Stimulated activated CD8-positive, alpha-beta memory T cell treated with anti-CD3 and anti-CD28 coated beads, Interleukin-12 subunit alpha, Interleukin-12 subunit beta, amount 100 ng/mL, for 1 hour (primary cell): Measurements from ENCODE around the gene NHLRC4.

Experiments
- DNase-seq: peaks from one replicate; pipeline ENCODE4 v3.0.0-alpha.2; 2020; ENCODE audit warnings: low read depth

The NHLRC4 gene

DNA sequence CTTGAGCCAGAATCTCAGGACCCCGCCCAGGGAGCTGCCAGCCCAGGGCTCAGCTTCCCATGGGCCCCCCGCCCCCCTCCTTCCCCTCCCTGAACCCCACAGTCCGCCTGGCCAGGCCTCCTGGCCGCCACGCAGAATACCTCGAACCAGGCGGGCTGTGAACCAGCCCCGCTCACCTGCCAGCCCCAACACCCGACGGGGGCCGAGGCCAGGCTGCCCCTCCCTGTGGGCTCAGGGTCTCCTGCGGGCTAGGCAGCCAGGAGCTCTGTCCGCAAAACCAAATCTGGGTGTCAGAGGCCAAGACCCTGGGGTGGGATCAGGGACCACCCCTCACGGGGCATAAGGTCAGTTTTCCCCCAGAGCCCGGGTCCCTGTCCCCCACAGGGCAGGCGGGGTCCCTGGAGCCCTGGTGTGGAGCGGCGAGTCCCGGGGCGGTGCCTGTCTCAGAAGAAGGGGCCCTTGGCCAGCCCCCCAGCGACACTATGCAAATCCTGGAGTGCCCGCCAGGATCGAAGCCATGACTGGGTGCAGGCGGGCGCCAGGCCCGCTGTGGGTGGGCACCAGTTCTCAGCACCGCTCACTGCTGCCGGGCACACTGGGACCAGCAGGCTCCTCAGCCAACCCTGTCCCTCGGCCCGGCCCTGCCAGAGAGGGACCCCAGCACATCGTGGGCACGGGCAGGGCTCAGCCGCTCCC, 13.1 kb upstream of the NHLRC4 start:
- DNase-seq, result no peak

DNA sequence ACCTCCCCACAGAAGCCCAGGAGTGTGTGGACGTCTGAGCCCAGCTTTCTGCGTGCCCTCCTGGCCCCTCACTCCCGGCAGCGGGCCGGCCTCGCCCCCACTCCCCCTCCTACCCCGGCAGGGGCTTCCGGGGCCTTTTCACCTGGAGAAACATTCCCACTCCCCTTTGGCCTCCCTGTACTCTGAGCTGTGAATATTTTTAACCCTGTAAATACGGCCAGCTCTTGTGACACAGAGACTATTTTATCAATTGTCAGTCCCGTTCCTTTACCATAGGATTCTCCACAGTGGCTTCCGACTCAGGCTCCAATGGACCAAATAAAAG, 12.5 kb upstream of the NHLRC4 start:
- DNase-seq, result no peak

DNA sequence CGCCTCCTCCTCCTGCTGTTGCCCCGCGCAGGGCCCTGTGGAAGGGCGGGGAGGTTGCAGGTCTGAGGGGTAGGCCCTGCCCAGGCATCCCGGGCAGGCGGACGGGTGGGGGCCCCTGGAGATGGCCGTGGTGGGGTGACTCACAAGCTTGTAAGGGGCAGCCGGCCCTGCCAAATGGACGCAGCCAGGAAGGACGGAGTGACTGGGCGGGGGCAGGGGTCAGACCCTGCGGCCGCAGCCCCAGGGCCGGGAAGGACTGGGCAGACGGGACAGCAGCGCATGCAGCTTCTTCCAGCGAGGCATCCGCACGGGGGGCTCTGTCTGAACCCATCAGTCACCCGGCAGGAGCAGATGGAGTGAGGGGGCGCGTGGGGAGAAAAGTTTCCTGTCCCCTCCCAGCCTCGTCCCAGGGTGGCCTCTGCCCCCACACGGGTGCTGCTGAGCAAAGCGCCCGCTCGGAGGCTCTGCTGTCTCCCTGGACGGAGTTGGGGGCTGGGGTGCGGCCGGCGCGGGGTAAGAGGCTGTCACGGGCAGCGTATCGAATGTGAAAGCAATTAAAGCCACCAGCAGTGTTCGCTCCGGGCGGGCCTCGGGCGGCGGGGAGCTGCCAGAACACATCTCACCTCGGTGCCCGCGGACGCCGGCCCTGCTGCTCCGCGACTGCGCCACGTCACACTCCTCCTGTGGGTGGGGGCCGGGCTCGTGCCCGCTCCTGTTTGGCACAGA, 12.0 kb upstream of the NHLRC4 start:
- DNase-seq, result no peak

DNA sequence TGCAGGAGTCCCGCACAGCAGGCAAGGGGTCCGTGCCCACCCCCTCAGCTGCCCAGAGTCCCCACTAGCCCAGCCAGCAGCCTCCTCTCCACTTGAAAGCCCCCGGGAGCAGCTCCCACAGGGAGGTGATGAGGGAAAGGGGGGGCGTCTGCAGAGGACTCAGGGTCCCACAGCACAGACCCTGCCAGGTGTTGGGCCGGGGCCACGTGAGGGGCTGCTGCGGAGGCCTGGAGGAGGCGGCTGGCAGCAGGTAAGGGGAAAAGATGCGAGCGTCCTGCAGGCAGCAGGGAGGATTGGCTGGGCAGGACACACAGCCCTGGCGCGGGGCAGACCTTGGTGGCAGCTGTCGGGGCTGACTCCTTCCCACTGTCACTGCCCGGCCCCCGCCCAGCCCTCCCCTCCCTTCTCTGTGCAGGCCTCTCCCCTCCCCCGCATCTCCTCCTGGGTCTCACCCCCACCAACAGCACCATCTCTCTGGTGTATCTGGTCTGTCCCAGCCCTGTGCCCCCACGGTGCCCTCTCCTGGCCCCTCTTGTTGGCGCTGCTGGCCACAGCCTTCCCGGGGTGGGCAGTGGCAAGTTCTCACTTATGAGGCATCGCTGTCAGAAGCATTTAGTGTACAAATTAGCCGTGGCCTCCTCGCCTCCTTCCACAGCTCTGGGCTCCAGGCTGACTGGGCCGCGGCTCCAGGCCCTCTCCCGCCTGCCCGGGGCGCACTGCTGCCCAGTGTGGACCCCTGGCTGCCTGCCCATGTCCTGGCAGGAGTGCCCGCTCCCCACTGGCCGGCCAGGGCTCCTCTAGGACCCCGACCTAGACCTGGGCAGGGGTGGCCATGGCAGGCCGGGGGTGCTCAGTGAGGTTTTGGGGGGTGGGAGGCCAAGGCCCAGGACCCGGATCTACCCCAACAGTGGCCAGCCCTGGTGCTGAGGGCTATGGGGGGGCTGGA, 11.0 kb upstream of the NHLRC4 start:
- no peak for DNase-seq

DNA sequence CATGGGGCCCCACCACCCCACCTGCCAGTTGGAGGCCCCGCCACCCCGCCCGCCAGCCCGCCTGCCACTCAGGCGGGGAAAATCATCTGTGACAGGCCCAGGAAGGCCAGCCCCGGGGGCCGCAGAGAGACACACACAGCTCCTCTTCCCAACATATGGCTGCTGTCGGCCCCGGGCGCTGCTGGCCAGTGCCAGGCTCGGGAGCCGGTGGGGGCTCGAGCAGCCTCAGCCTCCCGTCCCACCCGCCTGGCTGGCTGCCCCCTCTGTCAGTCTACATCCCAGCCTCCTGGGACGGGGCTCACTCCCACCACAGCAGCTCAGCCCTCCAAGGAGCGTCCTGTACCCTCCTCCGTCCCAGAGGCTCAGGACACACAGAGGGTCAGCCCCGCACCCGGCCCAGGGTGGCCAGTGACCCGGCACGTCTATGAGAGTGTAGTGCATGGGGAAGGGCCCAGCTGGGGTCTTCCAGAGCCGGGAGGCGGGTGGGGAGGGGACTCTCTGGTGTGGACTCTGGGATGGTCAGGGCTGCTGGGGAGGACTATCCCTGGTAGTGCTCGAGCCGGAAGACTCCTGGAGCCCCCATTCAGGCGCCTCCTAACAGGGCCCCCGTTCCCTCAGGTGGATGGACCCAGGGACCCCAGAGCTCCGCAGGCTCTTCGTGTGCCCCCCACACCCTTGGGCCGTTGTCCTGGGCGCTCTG, 10.2 kb upstream of the NHLRC4 start:
- DNase-seq, result no peak

DNA sequence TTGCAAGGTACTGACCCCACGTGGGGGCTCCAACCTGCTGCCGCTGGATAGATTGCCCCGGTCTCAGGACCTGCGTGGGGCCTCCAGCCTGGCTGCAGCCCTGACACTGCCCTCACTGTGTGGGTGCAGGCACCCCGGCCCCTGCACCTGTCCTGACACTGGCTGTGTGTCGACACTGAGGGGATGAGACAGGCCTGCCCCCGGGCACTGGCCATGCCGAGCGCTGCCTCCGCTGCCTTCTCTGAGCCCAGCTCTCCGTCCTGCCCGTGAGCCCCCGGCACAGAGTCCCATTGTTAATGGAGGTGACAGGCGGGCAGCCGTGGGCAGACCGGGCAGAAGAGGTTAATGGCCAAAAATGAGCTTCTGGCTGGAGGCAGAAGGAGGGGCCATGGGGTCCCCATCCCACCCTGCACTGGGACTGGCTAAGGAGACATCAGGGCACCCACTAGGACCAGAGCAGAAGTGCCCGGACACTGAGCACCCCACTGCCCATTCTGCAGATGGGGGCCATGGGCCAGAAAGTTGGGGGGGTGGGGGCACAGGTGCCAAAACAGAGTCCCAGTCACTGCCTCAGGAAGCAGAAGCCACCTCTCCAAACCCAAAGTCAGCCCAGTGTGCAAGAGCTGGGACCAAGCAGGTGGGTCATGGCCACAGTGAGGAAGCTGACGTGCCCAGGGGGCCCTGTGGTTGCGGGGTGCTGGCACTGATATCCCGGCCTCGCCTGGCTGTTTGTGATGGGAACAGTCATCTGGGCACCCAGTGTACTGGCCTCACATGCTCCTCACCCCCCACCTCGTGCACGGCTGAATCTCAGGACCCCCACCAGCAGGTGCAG, 9.1 kb upstream of the NHLRC4 start:
- DNase-seq, result no peak

DNA sequence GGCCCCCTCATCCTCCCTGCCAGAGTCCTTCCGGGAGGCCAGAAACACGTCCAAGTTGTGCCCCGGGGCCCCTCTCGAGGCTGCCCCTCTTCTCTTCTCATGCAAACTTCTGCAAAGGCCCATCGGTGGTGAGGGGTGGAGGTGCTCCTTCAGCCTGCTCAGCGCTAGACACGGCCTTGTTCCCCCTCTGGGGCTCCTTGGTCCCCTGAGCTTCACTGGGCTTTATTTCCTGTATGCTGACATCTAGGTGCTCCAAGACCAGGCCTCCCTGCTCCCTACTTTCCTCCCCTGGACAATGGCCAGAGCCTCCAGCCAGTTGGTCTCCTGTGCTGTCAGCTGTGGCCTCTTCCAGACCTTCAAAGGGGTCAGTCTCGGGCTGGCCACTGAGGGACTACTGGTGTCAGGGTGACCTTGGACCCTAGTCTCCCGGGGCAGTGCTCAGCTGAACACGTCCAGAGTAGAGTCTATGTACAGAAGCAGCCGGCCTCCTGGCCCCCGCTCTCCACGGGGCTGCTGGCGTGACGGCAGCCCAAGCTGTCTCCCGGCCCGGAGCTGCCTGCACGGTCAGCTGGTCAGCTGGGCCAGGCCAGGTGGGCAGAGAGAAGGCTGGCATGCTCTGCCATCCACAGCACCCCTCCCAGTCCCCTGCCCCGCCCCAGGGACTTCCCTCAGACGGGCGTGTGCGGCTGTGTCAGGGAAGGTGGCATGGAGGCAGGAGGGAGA, 8.3 kb upstream of the NHLRC4 start:
- no peak for DNase-seq

DNA sequence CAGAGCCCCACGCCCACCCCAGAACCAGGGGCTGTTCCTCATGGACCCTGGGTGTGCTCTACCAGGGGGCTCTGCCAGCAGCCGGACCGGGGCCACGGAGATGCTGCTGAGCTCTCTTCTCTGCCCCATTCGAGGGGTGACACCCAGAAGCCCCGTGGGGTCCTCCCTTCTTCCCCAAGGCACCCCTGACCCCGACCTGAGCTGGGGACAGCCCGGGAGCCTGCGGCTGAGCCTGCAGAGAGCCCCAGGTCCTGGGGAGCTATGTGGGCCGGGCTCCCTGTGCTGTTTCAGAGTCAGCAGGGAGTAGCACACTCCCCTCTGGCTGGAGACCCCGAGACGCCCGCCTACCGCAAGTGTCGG, 7.8 kb upstream of the NHLRC4 start:
- DNase-seq, result no peak

DNA sequence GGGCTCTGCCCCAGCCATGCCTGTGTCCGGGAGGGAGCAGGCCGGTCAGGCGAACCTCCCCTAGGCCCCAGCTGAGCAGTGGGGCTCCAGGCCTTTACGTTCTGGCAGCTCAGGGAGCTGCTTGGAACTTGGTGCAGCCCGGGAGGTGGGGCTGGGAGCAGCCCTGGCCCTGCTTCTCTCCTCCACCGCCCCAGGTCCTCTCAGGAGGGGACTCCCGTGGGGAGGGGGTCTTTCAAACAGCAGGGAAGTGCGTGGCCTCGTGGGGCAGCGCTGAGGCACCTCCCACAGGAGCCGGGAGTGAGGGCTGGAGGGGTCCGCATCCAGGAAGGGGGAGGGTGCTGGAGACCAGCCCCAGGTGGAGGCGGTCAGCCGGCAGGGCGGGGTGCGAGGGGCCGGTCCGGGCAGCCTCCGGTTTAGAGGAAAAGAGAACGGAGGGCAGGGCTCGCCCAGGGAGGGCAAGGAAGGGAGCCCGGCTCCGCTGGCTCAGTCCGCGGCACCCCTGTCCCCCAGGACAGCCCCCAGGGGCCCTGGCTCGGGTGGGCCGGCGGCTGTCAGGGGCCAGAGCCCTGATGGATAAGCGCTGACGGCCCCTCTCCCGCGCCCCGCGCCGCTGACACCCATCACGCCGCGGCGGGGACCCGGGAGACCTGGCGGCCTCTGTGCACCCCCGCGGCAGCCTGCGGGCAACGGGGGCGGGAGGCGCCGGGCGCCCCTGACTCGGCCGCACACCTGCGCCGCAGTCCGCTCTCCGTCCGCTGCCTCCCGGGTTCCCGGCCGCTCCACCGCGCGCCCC, 7.2 kb upstream of the NHLRC4 start:
- DNase-seq, result no peak

DNA sequence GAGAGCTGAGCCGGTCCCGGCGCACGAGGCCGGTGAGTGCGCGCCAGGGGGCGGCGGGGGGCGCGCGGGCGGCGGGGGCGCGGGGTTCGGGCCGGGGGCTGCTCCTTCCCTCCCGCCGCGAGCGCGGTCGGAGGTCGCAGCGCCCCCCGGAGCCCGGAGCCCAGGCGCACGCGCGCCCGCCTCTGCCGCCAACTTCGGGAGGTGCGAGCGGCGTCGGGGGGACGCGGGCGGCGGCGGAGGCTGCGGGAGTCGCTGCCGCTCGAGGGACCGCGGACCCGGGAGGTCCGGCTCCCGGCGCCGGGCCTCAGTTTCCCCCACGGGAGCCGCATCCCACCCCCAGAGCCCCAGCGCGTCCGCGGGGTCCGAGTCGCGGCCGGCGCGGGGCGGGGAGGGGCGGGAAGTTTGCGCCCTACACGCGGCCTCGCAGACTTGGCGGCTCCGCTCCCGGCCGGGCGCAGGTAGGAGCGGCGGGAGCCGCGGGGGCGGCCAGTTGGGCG, 6.6 kb upstream of the NHLRC4 start, which contains the start of gene PRR35:
PRR35 (plus strand) TSS at position 191 of the 497 bp plus-strand sequence. CDS start 2,901 bp downstream, outside the sequence.
- DNase-seq, result no peak

DNA sequence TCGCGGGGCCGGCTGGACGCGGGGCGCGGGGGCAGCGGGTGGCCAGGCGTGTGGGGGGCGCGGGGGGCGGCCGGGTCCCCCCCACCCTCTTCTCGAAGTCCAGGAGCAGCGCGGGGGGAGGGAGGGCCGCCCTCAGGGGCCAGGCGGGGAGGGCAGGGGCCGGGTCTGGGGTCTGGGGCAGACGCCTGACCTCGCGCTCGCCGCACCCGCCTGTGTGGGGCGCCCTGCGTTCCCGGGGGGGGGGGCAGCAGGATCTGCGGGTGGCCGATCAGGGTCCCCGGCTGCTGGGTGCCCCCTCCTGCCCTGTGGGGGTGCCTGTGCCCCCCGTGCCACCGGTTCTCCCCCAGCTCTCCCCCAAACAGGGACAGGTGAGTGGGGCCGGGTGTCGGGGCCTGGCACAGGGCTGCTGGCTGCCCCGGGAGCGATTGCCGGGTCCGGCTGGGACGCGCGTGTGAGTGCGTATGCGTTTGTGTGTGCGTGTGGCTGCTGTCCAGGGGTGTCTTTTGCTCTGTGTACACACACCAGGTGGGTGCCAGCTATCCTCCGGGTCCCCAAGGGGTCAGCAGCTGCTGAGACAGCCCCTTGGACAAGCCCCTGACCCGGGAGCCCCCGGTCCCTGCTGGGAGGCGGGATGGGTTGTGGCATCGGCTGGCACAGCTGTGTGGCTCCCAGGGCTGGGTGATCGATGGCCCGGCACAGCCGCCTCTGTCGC, 5.9 kb upstream of the NHLRC4 start:
- DNase-seq, result no peak

DNA sequence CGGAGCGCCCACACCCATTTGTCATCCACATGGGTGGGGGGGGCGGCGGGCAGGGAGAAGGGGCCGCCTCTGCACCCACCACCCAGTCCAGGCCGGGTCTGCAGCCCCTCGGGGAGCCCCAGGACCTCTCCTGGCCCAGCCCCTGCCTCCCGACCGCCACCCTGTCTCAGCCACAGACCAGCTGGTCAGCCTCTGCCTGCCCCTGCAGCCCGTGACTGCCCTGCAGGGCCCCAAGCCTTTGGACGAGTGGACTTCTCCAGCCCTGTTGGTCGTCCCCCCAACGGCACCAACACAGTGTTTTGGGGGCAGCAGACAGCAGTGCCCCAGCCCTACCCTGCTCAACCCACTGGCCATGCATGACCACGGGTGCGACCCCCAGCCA, 5.4 kb upstream of the NHLRC4 start:
- DNase-seq, result no peak

DNA sequence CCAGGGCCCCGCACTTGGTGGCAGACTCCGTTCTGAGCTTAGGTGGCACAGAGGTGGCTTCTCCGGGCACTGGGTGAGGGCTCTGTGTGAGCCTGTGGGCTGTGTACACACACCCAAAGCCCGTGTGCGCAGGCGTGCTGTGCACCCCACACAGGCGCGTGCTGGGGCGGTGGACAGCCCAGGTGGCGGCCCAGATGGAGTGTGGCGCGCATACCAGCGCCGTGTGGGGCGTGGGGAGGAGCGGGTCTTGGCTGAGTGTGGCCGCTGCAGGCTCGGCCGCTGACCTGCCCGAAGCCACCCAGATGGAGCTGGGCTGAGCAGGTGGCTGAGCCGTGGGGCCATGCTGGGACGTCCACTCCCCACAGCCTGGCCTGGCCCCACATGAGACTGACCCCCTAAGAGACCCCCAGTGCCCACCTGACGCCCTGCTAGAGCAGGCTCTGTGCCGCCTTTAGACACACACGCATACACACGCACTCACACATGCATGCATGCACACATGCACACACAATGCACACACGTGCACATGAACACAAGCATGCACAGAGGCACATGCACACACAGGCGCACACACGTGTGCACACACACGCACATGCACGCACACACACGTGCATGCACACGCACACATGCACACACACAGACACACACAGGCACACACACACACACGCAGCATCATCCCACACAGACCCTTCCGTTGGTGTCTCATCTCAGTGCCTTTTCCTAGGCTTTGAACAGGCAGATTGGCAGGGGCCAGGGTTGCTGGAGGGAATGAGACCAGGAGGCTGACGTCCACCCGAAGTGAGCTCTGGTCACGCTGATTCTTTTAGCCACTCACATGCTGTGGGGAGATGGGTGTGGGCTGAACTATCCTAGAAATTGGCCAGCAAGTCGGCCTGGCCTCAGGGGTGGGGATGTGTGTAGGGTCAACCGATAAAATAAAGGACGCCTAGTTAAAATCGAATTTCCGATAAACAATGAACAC, 4.6 kb upstream of the NHLRC4 start:
- no peak for DNase-seq

DNA sequence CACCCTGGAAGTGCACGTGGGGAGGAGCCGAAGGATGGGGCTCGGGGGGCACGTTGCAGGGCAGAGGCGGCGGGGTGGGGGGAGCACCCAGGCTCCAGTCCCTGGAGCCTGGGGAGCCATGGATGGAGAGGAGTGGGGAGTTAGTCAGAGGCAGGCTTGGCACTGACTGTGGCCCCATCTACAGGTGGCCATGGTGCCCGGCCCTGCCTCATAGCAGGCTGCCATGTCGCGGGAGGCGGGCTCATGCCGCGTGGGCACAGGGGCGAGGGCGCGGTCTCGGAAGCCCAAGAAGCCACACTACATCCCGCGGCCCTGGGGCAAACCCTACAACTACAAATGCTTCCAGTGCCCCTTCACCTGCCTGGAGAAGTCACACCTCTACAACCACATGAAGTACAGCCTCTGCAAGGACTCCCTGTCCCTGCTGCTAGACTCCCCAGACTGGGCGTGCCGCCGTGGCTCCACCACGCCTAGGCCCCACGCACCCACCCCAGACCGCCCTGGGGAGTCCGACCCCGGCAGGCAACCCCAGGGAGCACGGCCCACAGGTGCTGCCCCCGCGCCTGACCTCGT, 3.6 kb upstream of the NHLRC4 start:
- no peak for DNase-seq

DNA sequence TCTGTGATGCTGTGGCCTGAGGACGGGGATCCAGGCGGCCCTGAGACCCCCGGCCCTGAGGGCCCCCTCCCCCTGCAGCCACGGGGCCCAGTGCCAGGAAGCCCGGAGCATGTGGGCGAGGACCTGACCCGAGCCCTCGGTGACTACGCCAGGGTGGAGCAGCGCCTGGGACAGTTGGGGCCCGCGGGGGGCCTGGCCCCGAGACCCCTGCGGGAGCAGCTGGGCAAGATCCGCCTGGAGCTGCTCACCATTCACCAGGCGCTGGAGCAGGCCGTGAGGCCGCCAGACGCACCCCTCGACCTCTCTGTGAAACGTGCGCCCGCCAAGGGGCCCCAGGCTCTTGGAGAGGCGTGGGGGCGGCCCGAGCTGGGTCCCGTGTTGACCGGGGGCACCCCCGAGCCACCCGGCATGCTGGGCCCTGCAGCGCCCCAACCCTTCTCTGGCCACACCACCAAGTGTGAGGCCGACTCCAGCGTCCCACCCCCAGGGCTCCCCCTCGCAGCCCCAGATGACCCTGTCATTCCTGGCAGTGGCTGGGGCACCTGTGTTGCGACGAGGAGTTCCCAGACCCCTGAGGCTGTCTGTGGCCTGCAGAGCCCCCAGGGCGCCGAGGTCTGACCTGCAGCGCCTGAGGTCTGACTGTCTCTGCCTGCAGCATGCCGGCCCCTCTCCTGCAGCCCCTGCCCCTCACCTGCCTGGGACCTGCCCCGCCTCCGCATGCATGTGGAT, 2.0 kb upstream of the NHLRC4 start:
- no peak for DNase-seq

DNA sequence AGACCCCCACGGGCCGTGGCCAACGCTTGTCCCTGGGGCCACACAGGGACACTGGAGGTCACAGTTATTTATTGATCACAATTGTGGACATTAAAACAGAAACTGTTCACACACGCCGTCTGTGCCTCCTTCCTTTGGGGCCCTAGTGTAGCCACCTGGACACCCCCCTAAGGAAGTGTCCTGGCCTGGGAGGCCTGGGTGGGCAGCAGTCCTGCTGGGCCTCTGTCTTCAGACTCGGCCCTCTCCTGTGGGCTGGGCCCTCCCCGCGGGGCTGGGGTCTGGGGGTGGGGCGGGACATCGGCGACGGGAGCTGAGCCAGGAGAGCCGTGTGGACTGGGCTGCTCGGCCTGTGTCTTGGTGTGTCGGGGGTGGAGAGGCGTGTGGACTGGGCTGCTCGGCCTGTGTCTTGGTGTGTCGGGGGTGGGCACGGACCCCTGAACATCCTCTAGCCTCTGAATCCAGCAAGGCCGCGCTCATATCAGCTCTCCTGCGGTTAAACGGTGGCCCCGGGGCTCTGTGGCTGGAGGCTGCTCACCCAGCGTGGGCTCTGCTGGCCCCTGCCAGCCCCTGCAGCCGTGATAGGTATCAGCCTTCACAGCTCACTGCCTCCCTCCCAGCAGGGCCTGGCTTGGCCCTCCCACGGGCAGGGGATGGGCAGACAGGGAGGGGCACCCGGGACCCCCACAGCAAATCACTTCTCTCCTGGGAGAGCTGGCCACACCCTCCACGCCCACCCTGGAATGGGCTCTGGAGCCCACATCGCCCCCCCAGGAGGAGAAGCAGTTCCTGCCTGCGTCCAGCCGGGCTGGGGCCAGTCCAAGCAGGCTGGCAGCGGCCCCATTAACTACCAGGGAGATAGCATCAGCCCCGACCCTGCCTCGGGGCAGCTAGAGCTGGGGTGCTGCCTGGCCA, 1.1 kb upstream of the NHLRC4 start:
- no peak for DNase-seq
